ENCODE measurements around the gene FUOM.

DNA sequence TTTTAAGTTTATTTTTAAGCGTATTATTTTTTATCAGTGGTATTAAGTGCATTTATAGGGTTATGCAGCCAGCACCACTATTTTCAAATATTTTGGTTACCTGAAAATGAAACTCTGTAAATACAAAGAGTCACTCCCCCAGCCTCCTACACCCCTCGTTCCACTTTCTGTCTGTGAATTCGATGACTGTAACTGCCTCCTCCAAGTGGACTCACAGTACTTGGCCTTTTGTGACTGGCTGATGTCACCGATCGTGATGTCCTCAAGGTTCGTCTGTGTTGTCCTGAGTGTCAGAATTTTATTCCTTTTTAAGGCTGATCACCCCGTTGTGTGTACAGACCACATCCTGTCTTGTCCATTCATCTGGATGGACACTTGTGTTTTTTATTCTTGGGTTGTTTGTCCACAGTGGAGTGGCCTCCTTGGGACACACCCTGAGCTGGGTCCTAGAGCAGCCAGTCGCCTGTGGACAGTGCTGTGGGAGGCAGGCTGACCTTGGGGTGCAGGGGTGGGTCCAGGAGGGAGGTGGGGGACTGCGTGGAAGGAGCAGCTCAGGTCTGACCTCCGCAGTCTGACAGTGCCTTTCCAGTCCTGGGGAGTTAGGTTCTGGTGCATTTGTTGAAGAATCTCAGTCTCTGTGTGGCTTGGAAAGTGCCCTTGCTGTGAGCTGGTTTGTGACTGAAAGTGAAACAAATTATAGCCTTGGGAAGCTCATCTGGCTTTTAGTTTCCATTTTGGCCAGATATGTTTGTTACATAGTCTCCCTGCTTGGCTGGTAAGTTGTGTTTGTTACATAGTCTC lies 43.0 kb upstream of the FUOM start:
- TF ChIP-seq EZH2 (IDR thresholded peaks at IDR 0.05; ENCODE audit: borderline replicate concordance, insufficient read depth, low read length, poor library complexity, severe bottlenecking), result no peak
- TF ChIP-seq TAF1 (IDR thresholded peaks at IDR 0.05; ENCODE audit: low read depth), result no peak
- no peak for TF ChIP-seq CTCF (IDR thresholded peaks at IDR 0.05; ENCODE audit: poor library complexity, severe bottlenecking)
- TF ChIP-seq MXI1 (conservative IDR thresholded peaks at IDR 0.05; ENCODE audit: poor library complexity, severe bottlenecking), result no peak
- no peak for TF ChIP-seq EP300 (conservative IDR thresholded peaks at IDR 0.05; ENCODE audit: poor library complexity, severe bottlenecking)

All from neural cell (in vitro differentiated cells).